ENCODE data around the gene TMIGD3.

- TF ChIP-seq CTCF (IDR thresholded peaks at IDR 0.05 in 8 of 11, conservative IDR thresholded peaks at IDR 0.05 in 3 of 11) (no peak), POLR2A (IDR thresholded peaks at IDR 0.05) (no peak)
Observed at GRCh38 chr1:111552587-111552986, 49.2 kb upstream of the TMIGD3 start.
